Mesenchymal stem cell (in vitro differentiated cells and primary cell): ENCODE data around the gene GDPD4.

Experiments used
- DNase-seq: peaks from one replicate; pipeline ENCODE4 v3.0.0-alpha.2; 2013
- H2AFZ ChIP-seq: one replicate; pipeline ENCODE4 v1.6.1; 2013; ENCODE audit warnings: low read depth, mild to moderate bottlenecking, control low read depth, inconsistent platforms, low read length, moderate library complexity
- H2AK5ac ChIP-seq: 2 replicates; pipeline ENCODE4 v1.6.1; 2013; ENCODE audit warnings: low read length, moderate library complexity, mild to moderate bottlenecking, inconsistent platforms; ENCODE audit not compliant: severe bottlenecking
- H2BK120ac ChIP-seq: one replicate; pipeline ENCODE4 v1.6.1; 2013; ENCODE audit warnings: low read depth, mild to moderate bottlenecking, inconsistent platforms, low read length, moderate library complexity
- H2BK12ac ChIP-seq, 2 experiments: one replicate each; pipeline ENCODE4 v1.6.1; 2013; ENCODE audit warnings: inconsistent platforms in 2 of 2, low read length in 2 of 2, mild to moderate bottlenecking in 2 of 2, moderate library complexity in 2 of 2, control low read depth in 1 of 2
- H2BK15ac ChIP-seq: one replicate; pipeline ENCODE4 v1.6.1; 2013; ENCODE audit warnings: mild to moderate bottlenecking, low read depth, inconsistent platforms; ENCODE audit not compliant: poor library complexity, severe bottlenecking
- H2BK5ac ChIP-seq: 2 replicates; pipeline ENCODE4 v1.6.1; 2013; ENCODE audit warnings: low read depth, mild to moderate bottlenecking, low read length, control low read depth, inconsistent platforms; ENCODE audit not compliant: poor library complexity, severe bottlenecking
- H3K14ac ChIP-seq, 2 experiments: one replicate each; pipeline ENCODE4 v1.6.1; 2013; ENCODE audit warnings: inconsistent platforms in 2 of 2, low read length in 2 of 2, control low read depth in 1 of 2, mild to moderate bottlenecking in 1 of 2, moderate library complexity in 1 of 2
- H3K18ac ChIP-seq, 2 experiments: one replicate each; pipeline ENCODE4 v1.6.1; 2013; ENCODE audit warnings: inconsistent platforms in 2 of 2, low read length in 2 of 2, control low read depth in 1 of 2, low read depth in 1 of 2, mild to moderate bottlenecking in 1 of 2
- H3K23ac ChIP-seq, 2 experiments: one replicate each; pipeline ENCODE4 v1.6.1; 2013; ENCODE audit warnings: inconsistent platforms in 2 of 2, low read length in 2 of 2, mild to moderate bottlenecking in 2 of 2, moderate library complexity in 2 of 2, control low read depth in 1 of 2
- H3K27ac ChIP-seq: 2 replicates; pipeline ENCODE4 v1.5.1; 2013; ENCODE audit warnings: mild to moderate bottlenecking, moderate library complexity, low read length, control low read depth, inconsistent platforms; ENCODE audit not compliant: poor library complexity, severe bottlenecking
- H3K27me3 ChIP-seq, 2 experiments: 2 replicates each; pipeline versions ENCODE4 v1.6.1 to v1.7.0; 2013; ENCODE audit warnings: low read length in 2 of 2, mild to moderate bottlenecking in 2 of 2, moderate library complexity in 2 of 2, control low read depth in 1 of 2, inconsistent platforms in 1 of 2; ENCODE audit not compliant: control insufficient read depth in 1 of 2, insufficient read depth in 1 of 2
- H3K36me3 ChIP-seq, 2 experiments: 2 replicates each; pipeline versions ENCODE4 v1.6.1 to v1.7.0; 2013; ENCODE audit warnings: low read length in 2 of 2, control low read depth in 1 of 2, inconsistent platforms in 1 of 2, low read depth in 1 of 2, mild to moderate bottlenecking in 1 of 2; ENCODE audit not compliant: insufficient read depth in 2 of 2, control insufficient read depth in 1 of 2
- H3K4ac ChIP-seq, 2 experiments: one replicate each; pipeline ENCODE4 v1.6.1; 2013; ENCODE audit warnings: inconsistent platforms in 2 of 2, low read length in 2 of 2, mild to moderate bottlenecking in 2 of 2, moderate library complexity in 2 of 2, control low read depth in 1 of 2, low read depth in 1 of 2
- H3K4me1 ChIP-seq: 2 replicates; pipeline ENCODE4 v1.6.1; 2013; ENCODE audit warnings: low read depth, low read length, control low read depth; ENCODE audit not compliant: control insufficient read depth, insufficient read depth
- H3K4me2 ChIP-seq: 2 replicates; pipeline ENCODE4 v1.6.1; 2013; ENCODE audit warnings: low read length, mild to moderate bottlenecking, inconsistent platforms; ENCODE audit not compliant: poor library complexity, severe bottlenecking
- H3K4me3 ChIP-seq, 2 experiments: 2 replicates each; pipeline versions ENCODE4 v1.5.1 to v1.7.0; 2013; ENCODE audit warnings: low read length in 2 of 2, mild to moderate bottlenecking in 2 of 2, control low read depth in 1 of 2, low read depth in 1 of 2; ENCODE audit not compliant: insufficient read depth in 1 of 2
- H3K79me1 ChIP-seq: replicated peaks from 2 replicates; pipeline ENCODE4 v1.6.1; 2013; ENCODE audit warnings: mild to moderate bottlenecking, control low read depth, low read length, inconsistent platforms; ENCODE audit not compliant: poor library complexity, severe bottlenecking
- H3K9ac ChIP-seq: 2 replicates; pipeline ENCODE4 v1.7.0; 2013; ENCODE audit warnings: mild to moderate bottlenecking, low read length, moderate library complexity
- H3K9me3 ChIP-seq: 2 replicates; pipeline ENCODE4 v1.7.0; 2013; ENCODE audit warnings: mild to moderate bottlenecking, low read length; ENCODE audit not compliant: control insufficient read depth
- H4K8ac ChIP-seq: one replicate; pipeline ENCODE4 v1.6.1; 2013; ENCODE audit warnings: inconsistent platforms, mild to moderate bottlenecking, low read length, moderate library complexity
- H4K91ac ChIP-seq: one replicate; pipeline ENCODE4 v1.6.1; 2013; ENCODE audit warnings: mild to moderate bottlenecking, low read length, inconsistent platforms
- WGBS: methylation state at CpG from one replicate; pipeline ENCODE4 v1.1.7; 2013; ENCODE audit warnings: mixed read lengths; 5-methylcytosine and 5-hydroxymethylcytosine counted together

The GDPD4 gene

DNA sequence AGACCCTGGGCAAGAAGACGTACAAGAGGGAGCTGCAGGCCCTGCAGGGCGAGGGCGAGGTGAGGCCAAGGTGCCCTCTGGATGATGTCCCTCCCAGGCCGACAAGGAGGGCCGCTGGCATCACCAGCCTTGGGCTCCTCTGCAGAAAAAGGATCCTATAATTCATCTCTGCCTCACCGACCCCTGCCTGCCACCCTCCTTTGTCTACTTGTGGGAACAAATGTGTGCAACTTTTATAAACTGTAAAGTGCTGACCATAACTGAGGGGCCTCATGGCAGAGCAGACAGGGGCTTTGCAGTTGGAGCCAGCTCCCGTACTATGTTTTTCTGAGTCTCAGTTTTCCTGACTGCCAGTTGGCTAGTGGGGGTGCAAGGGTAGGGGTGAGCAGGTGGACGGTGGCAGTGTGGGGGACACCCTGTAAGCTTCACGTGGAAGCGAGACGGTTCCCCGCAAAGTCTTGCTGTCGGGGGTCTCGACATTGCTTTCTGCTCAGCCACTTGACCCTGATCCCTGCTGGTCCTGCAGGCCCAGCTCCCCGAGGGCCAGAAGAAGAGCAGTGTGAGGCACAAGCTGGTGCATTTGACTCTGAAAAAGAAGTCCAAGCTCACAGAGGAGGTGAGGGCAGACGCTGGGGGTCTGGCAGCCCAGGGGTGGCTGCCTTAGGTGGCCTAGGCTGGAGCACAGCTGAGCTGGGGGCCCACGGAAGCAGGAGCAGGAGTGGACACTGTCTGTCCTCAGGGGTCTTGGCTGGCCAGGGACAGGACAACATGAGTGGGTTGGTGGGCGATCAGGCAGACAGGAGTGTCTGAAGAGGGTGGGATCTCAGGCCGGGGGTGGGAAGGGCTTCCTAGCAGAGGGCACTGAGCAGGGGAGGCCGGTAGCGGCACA is 118.7 kb downstream of the GDPD4 start:
- DNase-seq = no peak
- Histone ChIP-seq H4K8ac (no peak overlapping the region), H2AFZ (no peak overlapping the region), H2BK12ac (no peak overlapping the region), H3K23ac (no peak overlapping the region), H3K9ac (no peak overlapping the region), H2BK15ac (no peak overlapping the region), H2BK5ac (no peak overlapping the region), H3K27ac (no peak overlapping the region), H3K4me3 (no peak overlapping the region), H4K91ac (no peak overlapping the region), H3K14ac (no peak overlapping the region), H3K27me3 (peaks cover 16 to 28% of the 10 kb centered on the region in 2 experiments), H2AK5ac (no peak overlapping the region), H3K18ac (no peak overlapping the region), H3K36me3 (no peaks in the 10 kb centered on the region), H3K79me1 (no peaks in the 10 kb centered on the region), H3K4me2 (no peak overlapping the region), H2BK120ac (no peak overlapping the region), H3K4ac (no peak overlapping the region), H3K4me1 (no peaks in the 10 kb centered on the region), H3K9me3 (no peaks in the 10 kb centered on the region)
- 88% methylated on average over 20 of the region's 21 CpGs for WGBS

DNA sequence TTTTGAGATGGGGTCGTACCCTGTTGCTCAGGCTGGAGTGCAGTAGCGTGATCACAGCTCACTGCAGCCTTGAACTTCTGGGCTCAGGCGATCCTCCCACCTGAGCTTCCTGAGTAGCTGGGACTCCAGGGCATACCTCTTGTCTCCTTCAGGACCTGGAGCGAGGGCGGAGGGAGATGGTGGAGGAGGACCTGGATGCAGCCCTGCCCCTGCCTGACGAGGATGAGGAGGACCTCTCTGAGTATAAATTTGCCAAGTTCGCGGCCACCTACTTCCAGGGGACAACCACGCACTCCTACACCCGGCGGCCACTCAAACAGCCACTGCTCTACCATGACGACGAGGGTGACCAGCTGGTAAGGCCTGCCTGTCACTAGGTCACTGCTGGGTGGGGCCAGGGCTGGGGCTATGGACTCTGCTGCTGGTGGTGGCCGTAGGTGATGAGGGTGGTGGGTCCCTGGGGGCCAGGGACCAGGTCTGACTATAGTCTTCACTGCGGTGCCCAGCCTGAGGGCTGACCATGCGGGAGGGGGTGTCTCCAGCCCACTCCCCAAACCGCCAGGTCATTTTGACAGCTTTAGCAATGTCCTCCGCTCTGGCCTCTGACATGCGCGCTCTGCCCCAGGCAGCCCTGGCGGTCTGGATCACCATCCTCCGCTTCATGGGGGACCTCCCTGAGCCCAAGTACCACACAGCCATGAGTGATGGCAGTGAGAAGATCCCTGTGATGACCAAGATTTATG is 119.5 kb downstream of the GDPD4 start:
- Histone ChIP-seq H2AK5ac (no peak overlapping the region), H3K79me1 (no peaks in the 10 kb centered on the region), H3K4me1 (no peaks in the 10 kb centered on the region), H3K9ac (no peak overlapping the region), H2AFZ (no peak overlapping the region), H4K91ac (no peak overlapping the region), H3K18ac (no peak overlapping the region), H3K27me3 (peaks cover 22 to 28% of the 10 kb centered on the region in 2 experiments), H3K23ac (no peak overlapping the region), H3K27ac (no peak overlapping the region), H3K4me2 (no peak overlapping the region), H2BK120ac (no peak overlapping the region), H3K4me3 (no peak overlapping the region), H3K36me3 (no peaks in the 10 kb centered on the region), H2BK12ac (no peak overlapping the region), H3K14ac (no peak overlapping the region), H3K9me3 (no peaks in the 10 kb centered on the region), H2BK5ac (no peak overlapping the region), H4K8ac (no peak overlapping the region), H2BK15ac (no peak overlapping the region), H3K4ac (no peak overlapping the region)
- WGBS = 92% methylated on average over 22 of the region's 22 CpGs
- DNase-seq = no peak

DNA sequence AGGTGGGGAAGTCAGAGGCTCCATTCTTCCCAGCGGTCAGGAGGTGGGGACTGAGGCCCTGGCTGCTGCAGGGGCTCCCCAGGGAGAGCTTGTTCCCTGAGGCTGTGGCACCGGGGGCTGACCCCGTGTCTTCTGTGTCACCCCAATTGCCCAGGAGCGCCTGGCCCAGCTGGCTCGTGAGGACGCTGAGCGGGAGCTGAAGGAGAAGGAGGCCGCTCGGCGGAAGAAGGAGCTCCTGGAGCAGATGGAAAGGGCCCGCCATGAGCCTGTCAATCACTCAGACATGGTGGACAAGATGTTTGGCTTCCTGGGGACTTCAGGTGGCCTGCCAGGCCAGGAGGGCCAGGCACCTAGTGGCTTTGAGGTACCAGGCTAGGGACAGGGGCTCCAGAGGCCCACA is 120.3 kb downstream of the GDPD4 start:
- H3K4me3 ChIP-seq = no peak overlapping the region
- H2BK15ac ChIP-seq = no peak overlapping the region
- no peaks in the 10 kb centered on the region for H3K4me1 ChIP-seq
- H4K8ac ChIP-seq = no peak overlapping the region
- H3K4ac ChIP-seq = no peak overlapping the region
- no peak for DNase-seq
- no peak overlapping the region for H2BK120ac ChIP-seq
- H3K9me3 ChIP-seq = no peaks in the 10 kb centered on the region
- peaks cover 22 to 29% of the 10 kb centered on the region in 2 experiments for H3K27me3 ChIP-seq
- H3K18ac ChIP-seq = no peak overlapping the region
- H2BK5ac ChIP-seq = no peak overlapping the region
- H3K36me3 ChIP-seq = no peaks in the 10 kb centered on the region
- H3K27ac ChIP-seq = no peak overlapping the region
- no peak overlapping the region for H3K9ac ChIP-seq
- no peak overlapping the region for H4K91ac ChIP-seq
- no peak overlapping the region for H3K4me2 ChIP-seq
- H2AK5ac ChIP-seq = no peak overlapping the region
- H3K23ac ChIP-seq = no peak overlapping the region
- no peak overlapping the region for H2BK12ac ChIP-seq
- 91% methylated on average over 11 of the region's 11 CpGs for WGBS
- H3K79me1 ChIP-seq = no peaks in the 10 kb centered on the region
- H3K14ac ChIP-seq = no peak overlapping the region
- H2AFZ ChIP-seq = no peak overlapping the region

DNA sequence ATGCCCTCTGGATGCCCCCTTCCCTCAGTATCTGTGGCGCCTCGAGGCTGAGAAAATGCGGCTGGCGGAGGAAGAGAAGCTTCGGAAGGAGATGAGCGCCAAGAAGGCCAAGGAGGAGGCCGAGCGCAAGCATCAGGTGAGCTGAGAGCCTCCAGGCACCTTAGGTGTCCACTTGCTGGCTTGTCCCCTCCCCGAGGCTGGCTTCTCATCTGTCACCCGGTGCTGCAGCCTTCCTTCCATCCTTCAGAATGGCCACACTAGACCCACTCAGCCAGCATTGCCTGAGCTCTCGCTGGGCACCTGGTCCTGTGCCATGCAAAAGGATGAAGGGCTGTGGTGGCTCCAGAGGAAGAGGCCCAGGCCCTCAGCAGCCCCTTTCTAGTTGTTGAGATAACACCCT is 121.1 kb downstream of the GDPD4 start:
- no peaks in the 10 kb centered on the region for H3K79me1 ChIP-seq
- no peak overlapping the region for H2AK5ac ChIP-seq
- no peaks in the 10 kb centered on the region for H3K9me3 ChIP-seq
- no peak overlapping the region for H2BK12ac ChIP-seq
- H3K18ac ChIP-seq = no peak overlapping the region
- no peak overlapping the region for H2BK15ac ChIP-seq
- H3K23ac ChIP-seq = no peak overlapping the region
- DNase-seq = no peak
- no peak overlapping the region for H3K9ac ChIP-seq
- H3K36me3 ChIP-seq = no peaks in the 10 kb centered on the region
- no peak overlapping the region for H3K4ac ChIP-seq
- H3K4me1 ChIP-seq = peaks cover 8% of the 10 kb centered on the region
- no peak overlapping the region for H4K91ac ChIP-seq
- no peak overlapping the region for H3K4me2 ChIP-seq
- H3K27me3 ChIP-seq = peaks cover 20 to 34% of the 10 kb centered on the region in 2 experiments
- H3K4me3 ChIP-seq = no peak overlapping the region
- no peak overlapping the region for H2AFZ ChIP-seq
- H3K27ac ChIP-seq = no peak overlapping the region
- no peak overlapping the region for H3K14ac ChIP-seq
- H2BK5ac ChIP-seq = no peak overlapping the region
- 88% methylated on average over 11 of the region's 11 CpGs for WGBS
- no peak overlapping the region for H4K8ac ChIP-seq
- no peak overlapping the region for H2BK120ac ChIP-seq
